Ishikawa (cell line): ENCODE measurements around the gene C2CD3.

ENCODE experiments used
- CEBPB ChIP-seq: IDR thresholded peaks from 2 replicates; pipeline ENCODE4 v1.6.1; 2012
- CREB1 ChIP-seq: IDR thresholded peaks from 2 replicates; pipeline ENCODE4 v1.6.1; 2012; ENCODE audit warnings: low read depth
- EP300 ChIP-seq: IDR thresholded peaks from 2 replicates; pipeline ENCODE4 v1.6.1; 2012; ENCODE audit warnings: borderline replicate concordance
- FOXM1 ChIP-seq: IDR thresholded peaks from 2 replicates; pipeline ENCODE4 v1.6.1; 2012; ENCODE audit warnings: low read depth, borderline replicate concordance
- NFIC ChIP-seq: IDR thresholded peaks from 2 replicates; pipeline ENCODE4 v1.6.1; 2012
- TAF1 ChIP-seq: IDR thresholded peaks from 2 replicates; pipeline ENCODE4 v1.6.1; 2012; ENCODE audit warnings: low read depth, mild to moderate bottlenecking
- ZBTB7A ChIP-seq: IDR thresholded peaks from 2 replicates; pipeline ENCODE4 v1.6.1; 2012; ENCODE audit warnings: low read depth
- TF ChIP-seq, protein P1 (sequence below): IDR thresholded peaks from 2 replicates; pipeline ENCODE4 v1.6.1; 2012

DNA sequence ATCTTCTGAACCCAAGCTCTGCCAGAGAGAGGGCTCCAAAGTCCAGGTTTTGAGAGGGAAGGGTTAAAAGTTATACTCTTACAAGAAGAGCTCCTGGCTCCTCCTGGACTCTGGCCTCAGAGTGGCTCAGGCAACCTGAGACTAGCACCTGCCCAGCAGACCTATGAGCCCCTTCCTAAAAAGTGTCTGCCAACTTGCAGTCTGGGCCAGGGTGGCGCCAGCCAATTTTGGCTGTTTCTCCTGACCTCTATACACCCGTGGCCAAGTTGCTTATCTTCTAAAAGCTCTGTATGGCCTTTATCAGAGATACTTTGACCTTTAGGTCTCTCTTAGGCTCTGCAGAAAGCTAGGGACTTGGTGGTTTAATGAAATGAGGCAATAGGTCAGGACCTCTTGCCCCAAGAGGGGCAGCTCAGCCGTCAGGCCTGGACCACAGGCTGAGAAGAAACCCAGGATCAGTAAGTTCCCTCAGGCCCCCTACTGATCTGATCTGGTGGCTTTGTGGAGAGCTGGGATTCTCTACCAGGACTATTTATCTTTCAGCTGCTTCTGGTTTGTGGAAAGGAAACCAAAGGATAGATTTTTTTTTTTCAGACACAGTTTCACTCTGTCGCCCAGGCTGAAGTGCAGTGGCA, 151.6 kb downstream of the C2CD3 start:
- TF ChIP-seq CEBPB: no peak
- no peak for TF ChIP-seq ZBTB7A
- TF ChIP-seq FOXM1: no peak
- no peak for TF ChIP-seq EP300
- no peak for TF ChIP-seq TAF1
- TF ChIP-seq, protein P1, sequence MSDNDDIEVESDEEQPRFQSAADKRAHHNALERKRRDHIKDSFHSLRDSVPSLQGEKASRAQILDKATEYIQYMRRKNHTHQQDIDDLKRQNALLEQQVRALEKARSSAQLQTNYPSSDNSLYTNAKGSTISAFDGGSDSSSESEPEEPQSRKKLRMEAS: no peak
- no peak for TF ChIP-seq CREB1
- no peak for TF ChIP-seq NFIC
